Measurements from ENCODE around the gene NEUROD4.
"Not testable (repeated sequence)": the region's sequence is repeated elsewhere in the genome, so short reads cannot be mapped to it uniquely, and the experiment has no call there.

Gene NEUROD4

GRCh38 chr12:55019784-55020183, at the start of gene NEUROD4:
Gene NEUROD4, plus strand, starts transcription at chr12:55019974. Its CDS starts 6,466 bp downstream, at chr12:55026440.
- DNase-seq: peak; percentile 64

- no peak for DNase-seq
Observed at GRCh38 chr12:54970741-54971140, 49.0 kb upstream of the NEUROD4 start.

- no peak for DNase-seq
Observed at GRCh38 chr12:54973556-54973955, 46.2 kb upstream of the NEUROD4 start.

- DNase-seq: no peak
Observed at GRCh38 chr12:54974279-54974678, 45.5 kb upstream of the NEUROD4 start.

GRCh38 chr12:54975272-54975671, 44.5 kb upstream of the NEUROD4 start:
- no peak for DNase-seq

GRCh38 chr12:54975875-54976274, 43.9 kb upstream of the NEUROD4 start:
- no peak for DNase-seq

GRCh38 chr12:54977155-54977554, 42.6 kb upstream of the NEUROD4 start:
- DNase-seq: no peak

GRCh38 chr12:54977857-54978256, 41.9 kb upstream of the NEUROD4 start:
- DNase-seq: no peak

- DNase-seq: no peak
Observed at GRCh38 chr12:54980341-54980740, 39.4 kb upstream of the NEUROD4 start.

- no peak for DNase-seq
Observed at GRCh38 chr12:54981796-54982195, 38.0 kb upstream of the NEUROD4 start.

- no peak for DNase-seq
Observed at GRCh38 chr12:54983536-54984101, 36.2 kb upstream of the NEUROD4 start.

- DNase-seq: no peak
Observed at GRCh38 chr12:54984658-54985376, 35.0 kb upstream of the NEUROD4 start, which contains the start of gene TESPA1. Gene TESPA1, minus strand, starts transcription at chr12:54984762. Its CDS starts 10,200 bp downstream, at chr12:54974562.

GRCh38 chr12:54986773-54987172, 33.0 kb upstream of the NEUROD4 start:
- not testable (repeated sequence) for DNase-seq

- no peak for DNase-seq
Observed at GRCh38 chr12:54987611-54988231, 32.1 kb upstream of the NEUROD4 start.

GRCh38 chr12:54988402-54989054, 31.2 kb upstream of the NEUROD4 start:
- no peak for DNase-seq

GRCh38 chr12:54989829-54990228, 29.9 kb upstream of the NEUROD4 start:
- no peak for DNase-seq

GRCh38 chr12:54991161-54991990, 28.4 kb upstream of the NEUROD4 start:
- DNase-seq: no peak

- DNase-seq: no peak
Observed at GRCh38 chr12:54991991-54992375, 27.8 kb upstream of the NEUROD4 start.

GRCh38 chr12:54993181-54993835, 26.5 kb upstream of the NEUROD4 start:
- DNase-seq: peak; percentile 87

GRCh38 chr12:54996205-54996604, 23.6 kb upstream of the NEUROD4 start:
- DNase-seq: no peak

- peak; percentile 36 for DNase-seq
Observed at GRCh38 chr12:54997929-54998522, 21.7 kb upstream of the NEUROD4 start.

Measured in NCI-H748 treated with DMSO at 0.1 percent for 48 hours (cell line).